OCI-LY3 (cell line): ENCODE data around the gene SLC16A9.

Experiments used
- H2AFZ ChIP-seq: fragments of 200-600, 300-600 bp; shearing (Covaris generic); 2 replicates; pipeline ENCODE4 v1.6.0; 2014; ENCODE audit warnings: antibody characterized with exemption, low read depth, low read length
- H3K27ac ChIP-seq: fragments of 200-600, 300-600 bp; sonication (generic); 2 replicates; pipeline ENCODE4 v1.5.1; 2014; ENCODE audit warnings: mild to moderate bottlenecking, low read length, moderate library complexity, mixed read lengths
- H3K27me3 ChIP-seq: fragments of 200-600, 300-600 bp; sonication (generic); 2 replicates; pipeline ENCODE4 v1.6.1; 2014; ENCODE audit warnings: low read depth, low read length, mixed read lengths
- H3K36me3 ChIP-seq: fragments of 200-600, 300-600 bp; sonication (generic); replicated peaks from 2 replicates; pipeline ENCODE3; 2014; ENCODE audit warnings: low read depth, low read length, mixed read lengths
- H3K4me1 ChIP-seq: fragments of 300-600, 200-600 bp; sonication (generic); 2 replicates; pipeline ENCODE4 v1.6.1; 2014; ENCODE audit warnings: low read length, mixed read lengths
- H3K4me2 ChIP-seq: fragments of 200-600, 300-600 bp; sonication (generic); 2 replicates; pipeline ENCODE4 v1.6.1; 2014; ENCODE audit warnings: low read length, mixed read lengths
- H3K4me3 ChIP-seq: fragments of 300-600, 200-600 bp; sonication (generic); 2 replicates; pipeline ENCODE4 v1.5.1; 2014; ENCODE audit warnings: antibody characterized with exemption, mild to moderate bottlenecking, low read length, moderate library complexity
- H3K79me2 ChIP-seq: fragments of 300-600, 200-600 bp; shearing (Covaris generic); 2 replicates; pipeline ENCODE4 v1.6.1; 2014; ENCODE audit warnings: mild to moderate bottlenecking, low read length, mixed read lengths
- H3K9ac ChIP-seq: fragments of 300-600, 200-600 bp; shearing (Covaris generic); 2 replicates; pipeline ENCODE4 v1.6.0; 2014; ENCODE audit warnings: mild to moderate bottlenecking, low read length, moderate library complexity
- H3K9me3 ChIP-seq: fragments of 200-600, 300-600 bp; shearing (Covaris generic); 2 replicates; pipeline ENCODE4 v1.6.1; 2014; ENCODE audit warnings: low read length, mixed read lengths; ENCODE audit not compliant: insufficient read depth
- H4K20me1 ChIP-seq: fragments of 200-600, 300-600 bp; sonication (generic); 2 replicates; pipeline ENCODE4 v1.6.1; 2016; ENCODE audit warnings: low read length, mixed read lengths; ENCODE audit not compliant: insufficient read depth
- EZH2phosphoT487 ChIP-seq: fragments of 200-600 bp; shearing (Covaris generic); IDR thresholded peaks from 2 replicates; pipeline ENCODE4 v1.6.1; 2018; ENCODE audit warnings: antibody characterized with exemption, mixed run types, low read depth
- TF ChIP-seq, protein P1 (sequence below): fragments of 200-600, 300-600 bp; sonication (generic); IDR thresholded peaks from 2 replicates; pipeline ENCODE4 v1.5.1; 2014; ENCODE audit warnings: antibody characterized with exemption, low read length, low read depth

SLC16A9 gene

DNA sequence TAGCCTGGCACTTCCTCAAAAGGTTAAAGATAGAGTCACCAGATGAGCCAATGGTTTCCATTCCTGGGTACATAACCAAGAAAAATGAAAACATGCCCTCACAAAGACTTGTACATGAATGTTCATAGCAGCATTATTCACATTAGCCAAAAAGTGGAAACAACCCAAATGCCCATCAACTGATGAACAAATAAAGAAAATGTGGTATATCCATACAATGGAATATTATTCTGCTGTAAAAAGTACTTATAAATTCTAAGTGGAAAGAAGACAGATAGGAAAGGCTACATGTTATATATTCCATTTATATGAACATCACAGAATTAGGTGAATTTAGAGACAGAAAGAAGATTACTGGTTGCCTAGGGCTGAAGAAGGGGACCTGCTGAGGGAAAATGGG lies 10.7 kb upstream of the SLC16A9 start:
- no peak overlapping the region for H3K27ac ChIP-seq
- no peak overlapping the region for H3K4me3 ChIP-seq
- H3K4me1 ChIP-seq = no peaks in the 10 kb centered on the region
- no peaks in the 10 kb centered on the region for H3K9me3 ChIP-seq
- no peaks in the 10 kb centered on the region for H3K79me2 ChIP-seq
- no peak overlapping the region for H3K9ac ChIP-seq
- TF ChIP-seq, protein P1, sequence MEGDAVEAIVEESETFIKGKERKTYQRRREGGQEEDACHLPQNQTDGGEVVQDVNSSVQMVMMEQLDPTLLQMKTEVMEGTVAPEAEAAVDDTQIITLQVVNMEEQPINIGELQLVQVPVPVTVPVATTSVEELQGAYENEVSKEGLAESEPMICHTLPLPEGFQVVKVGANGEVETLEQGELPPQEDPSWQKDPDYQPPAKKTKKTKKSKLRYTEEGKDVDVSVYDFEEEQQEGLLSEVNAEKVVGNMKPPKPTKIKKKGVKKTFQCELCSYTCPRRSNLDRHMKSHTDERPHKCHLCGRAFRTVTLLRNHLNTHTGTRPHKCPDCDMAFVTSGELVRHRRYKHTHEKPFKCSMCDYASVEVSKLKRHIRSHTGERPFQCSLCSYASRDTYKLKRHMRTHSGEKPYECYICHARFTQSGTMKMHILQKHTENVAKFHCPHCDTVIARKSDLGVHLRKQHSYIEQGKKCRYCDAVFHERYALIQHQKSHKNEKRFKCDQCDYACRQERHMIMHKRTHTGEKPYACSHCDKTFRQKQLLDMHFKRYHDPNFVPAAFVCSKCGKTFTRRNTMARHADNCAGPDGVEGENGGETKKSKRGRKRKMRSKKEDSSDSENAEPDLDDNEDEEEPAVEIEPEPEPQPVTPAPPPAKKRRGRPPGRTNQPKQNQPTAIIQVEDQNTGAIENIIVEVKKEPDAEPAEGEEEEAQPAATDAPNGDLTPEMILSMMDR = no peak
- TF ChIP-seq EZH2phosphoT487 = no peak
- H4K20me1 ChIP-seq = no peaks in the 10 kb centered on the region
- H3K27me3 ChIP-seq = no peaks in the 10 kb centered on the region
- H2AFZ ChIP-seq = no peak overlapping the region
- no peaks in the 10 kb centered on the region for H3K36me3 ChIP-seq
- no peak overlapping the region for H3K4me2 ChIP-seq

DNA sequence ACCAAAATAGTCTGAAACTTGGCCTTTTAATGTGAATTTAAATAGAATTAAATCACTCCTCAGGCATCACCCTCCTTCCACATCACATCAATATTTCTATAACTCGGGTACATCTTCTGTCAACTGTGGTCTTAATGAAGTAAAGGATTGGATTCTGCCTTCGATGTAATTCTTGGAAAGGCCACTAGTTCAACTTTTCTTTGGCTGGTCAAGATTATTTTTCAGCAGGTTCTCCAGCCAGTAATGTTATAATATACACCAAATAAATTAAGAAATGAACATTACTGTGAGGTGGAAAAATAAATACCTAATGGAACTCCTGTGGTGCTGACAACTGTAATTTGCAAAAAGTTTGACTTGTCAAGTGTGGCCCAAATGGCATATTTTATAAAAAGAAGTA lies 9.7 kb upstream of the SLC16A9 start:
- no peaks in the 10 kb centered on the region for H3K4me1 ChIP-seq
- H3K4me2 ChIP-seq = no peak overlapping the region
- H2AFZ ChIP-seq = no peak overlapping the region
- no peaks in the 10 kb centered on the region for H3K36me3 ChIP-seq
- H3K9me3 ChIP-seq = no peaks in the 10 kb centered on the region
- no peak overlapping the region for H3K27ac ChIP-seq
- no peak overlapping the region for H3K4me3 ChIP-seq
- TF ChIP-seq, protein P1 = no peak
- TF ChIP-seq EZH2phosphoT487 = no peak
- H3K9ac ChIP-seq = no peak overlapping the region
- no peaks in the 10 kb centered on the region for H4K20me1 ChIP-seq
- no peaks in the 10 kb centered on the region for H3K79me2 ChIP-seq
- no peaks in the 10 kb centered on the region for H3K27me3 ChIP-seq

DNA sequence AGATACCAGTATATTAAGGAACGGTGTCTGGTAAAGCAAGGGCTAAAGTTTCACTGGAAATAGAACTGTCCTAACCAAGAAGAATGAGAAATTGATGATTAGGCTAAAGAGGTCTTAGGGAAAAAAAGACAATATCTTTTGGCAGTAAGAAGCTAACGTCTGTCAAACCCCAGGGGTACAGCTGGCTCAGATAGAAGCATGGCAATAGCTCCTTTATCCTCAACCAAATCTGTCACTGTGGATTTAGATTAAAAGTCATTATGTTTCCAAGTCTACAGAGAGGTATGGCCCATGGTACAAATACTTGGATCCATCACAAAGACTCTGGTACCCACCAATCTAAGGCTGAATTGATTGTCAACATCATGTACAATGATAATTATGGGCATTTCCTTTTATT lies 8.6 kb upstream of the SLC16A9 start:
- no peak overlapping the region for H3K9ac ChIP-seq
- H3K27me3 ChIP-seq = no peaks in the 10 kb centered on the region

DNA sequence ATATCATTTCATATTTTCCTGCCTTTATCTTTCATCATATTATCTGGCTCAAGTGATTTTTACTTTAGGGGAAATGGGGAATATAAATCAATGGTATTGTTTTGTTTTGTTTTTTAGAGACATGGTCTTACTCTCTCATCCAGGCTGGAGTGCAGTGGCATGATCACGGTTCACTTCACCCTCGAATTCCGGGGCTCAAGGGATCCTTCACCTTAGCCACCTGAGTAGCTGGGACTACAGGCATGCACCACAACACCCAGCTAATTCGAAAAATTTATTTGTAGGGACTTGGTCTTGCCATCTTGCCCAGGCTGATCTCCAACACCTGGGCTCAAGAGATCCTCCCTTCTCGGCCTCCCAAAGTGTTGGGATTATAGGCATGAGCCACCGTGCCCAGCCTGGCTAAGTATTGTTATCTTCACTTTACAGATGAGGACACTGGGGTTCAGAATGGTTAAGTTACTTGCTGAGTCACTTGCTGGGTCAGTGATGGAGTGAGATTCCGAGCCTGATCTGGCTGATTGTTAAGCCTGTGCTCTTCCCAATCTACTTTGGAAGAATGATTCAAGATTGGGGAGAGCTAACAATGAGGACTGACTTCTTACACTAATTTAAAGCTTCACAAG lies 3.7 kb upstream of the SLC16A9 start:
- TF ChIP-seq, protein P1 = no peak
- TF ChIP-seq EZH2phosphoT487 = no peak
- peaks cover 8% of the 10 kb centered on the region for H3K79me2 ChIP-seq
- H3K9ac ChIP-seq = no peak overlapping the region
- H3K4me1 ChIP-seq = peaks cover 5% of the 10 kb centered on the region; the same call in 1 of the 2 replicates
- H4K20me1 ChIP-seq = no peaks in the 10 kb centered on the region
- no peaks in the 10 kb centered on the region for H3K27me3 ChIP-seq
- no peak overlapping the region for H3K4me2 ChIP-seq
- H3K36me3 ChIP-seq = no peaks in the 10 kb centered on the region
- no peak overlapping the region for H3K4me3 ChIP-seq
- H3K9me3 ChIP-seq = no peaks in the 10 kb centered on the region
- H2AFZ ChIP-seq = no peak overlapping the region
- no peak overlapping the region for H3K27ac ChIP-seq

More for the DNA sequence above, 8.6 kb upstream of the SLC16A9 start:
- no peaks in the 10 kb centered on the region for H3K79me2 ChIP-seq
- H3K4me1 ChIP-seq = no peaks in the 10 kb centered on the region
- TF ChIP-seq, protein P1 = no peak
- TF ChIP-seq EZH2phosphoT487 = no peak
- H2AFZ ChIP-seq = no peak overlapping the region
- H3K27ac ChIP-seq = no peak overlapping the region
- no peak overlapping the region for H3K4me3 ChIP-seq
- no peak overlapping the region for H3K4me2 ChIP-seq
- no peaks in the 10 kb centered on the region for H4K20me1 ChIP-seq
- no peaks in the 10 kb centered on the region for H3K36me3 ChIP-seq
- no peaks in the 10 kb centered on the region for H3K9me3 ChIP-seq
